WTC11 (cell line): Measurements from ENCODE around the gene RPTOR. TPM values are rescaled to one million over a fixed set of nuclear protein-coding genes. Genes with fewer than 3 reads are reported as not detected.

Experiments
- ATAC-seq: fragments of 200-7000 bp; cut with Tn5 transposase; 2 replicates; pipeline ENCODE4 v1.10.0; 2021; ENCODE audit warnings: mild to moderate bottlenecking, moderate library complexity
- CTCF ChIA-PET: fragments of 300-600 bp; sonication (Branson Sonifier 250); formaldehyde crosslinking; loops from one replicate; lab custom pipeline; 2021; ENCODE audit warnings: antibody characterized with exemption; lab: Charles Lee
- POLR2A ChIA-PET: fragments of 350-600 bp; sonication (Branson Sonifier 250); formaldehyde crosslinking; loops from one replicate; lab custom pipeline; 2021; ENCODE audit warnings: antibody characterized with exemption; lab: Charles Lee
- DNase-seq: peaks from one replicate; pipeline ENCODE4 v3.0.0; 2021; ENCODE audit warnings: low spot score
- H3K27ac Mint-ChIP-seq: 2 replicates; pipeline ENCODE4 v1.8.0; 2021; ENCODE audit warnings: mixed read lengths
- H3K27me3 Mint-ChIP-seq: 2 replicates; pipeline ENCODE4 v1.8.0; 2021; ENCODE audit warnings: low read depth, mild to moderate bottlenecking, moderate library complexity, mixed read lengths
- H3K36me3 Mint-ChIP-seq: 2 replicates; pipeline ENCODE4 v1.8.0; 2021; ENCODE audit warnings: mixed read lengths
- H3K4me1 Mint-ChIP-seq: 2 replicates; pipeline ENCODE4 v1.8.0; 2022; ENCODE audit warnings: mixed read lengths
- H3K4me3 Mint-ChIP-seq: 2 replicates; pipeline ENCODE4 v1.8.0; 2021; ENCODE audit warnings: mild to moderate bottlenecking, moderate library complexity, mixed read lengths
- H3K9me3 Mint-ChIP-seq: 2 replicates; pipeline ENCODE4 v1.8.0; 2021; ENCODE audit warnings: mixed read lengths
- E2F1 ChIP-seq: sonication (generic); formaldehyde crosslinking; IDR thresholded peaks from 2 replicates; pipeline ENCODE4 v1.8.0; 2022; ENCODE audit warnings: mild to moderate bottlenecking, missing genetic modification reagents
- FOXJ3 ChIP-seq: sonication (generic); formaldehyde crosslinking; IDR thresholded peaks from 2 replicates; pipeline ENCODE4 v1.9.0; 2021; ENCODE audit warnings: missing genetic modification reagents, mild to moderate bottlenecking, borderline replicate concordance
- HMGXB4 ChIP-seq: sonication (generic); formaldehyde crosslinking; IDR thresholded peaks from 2 replicates; pipeline ENCODE4 v1.8.1; 2023; ENCODE audit warnings: mild to moderate bottlenecking, moderate library complexity, missing genetic modification reagents
- IRF2 ChIP-seq: sonication (generic); formaldehyde crosslinking; IDR thresholded peaks from 2 replicates; pipeline ENCODE4 v1.8.0; 2022; ENCODE audit warnings: low read depth, missing genetic modification reagents, borderline replicate concordance
- SMAD4 ChIP-seq: sonication (generic); formaldehyde crosslinking; IDR thresholded peaks from 2 replicates; pipeline ENCODE4 v1.8.0; 2022; ENCODE audit warnings: mild to moderate bottlenecking, missing genetic modification reagents
- ZNF396 ChIP-seq: fragments of 250-450 bp; sonication (Bioruptor Pico); IDR thresholded peaks from 2 replicates; pipeline ENCODE4 v1.8.0; 2021; ENCODE audit warnings: mild to moderate bottlenecking, moderate library complexity, borderline replicate concordance
- ZNF423 ChIP-seq: fragments of 250-450 bp; sonication (Bioruptor Pico); IDR thresholded peaks from 2 replicates; pipeline ENCODE4 v2.1.2; 2022; ENCODE audit warnings: mild to moderate bottlenecking, moderate library complexity
- ZNF425 ChIP-seq: fragments of 250-450 bp; sonication (Bioruptor Pico); conservative IDR thresholded peaks from 2 replicates; pipeline ENCODE4 v1.9.0; 2021; ENCODE audit warnings: mild to moderate bottlenecking
- ZSCAN18 ChIP-seq: fragments of 250-450 bp; sonication (Bioruptor Pico); IDR thresholded peaks from 2 replicates; pipeline ENCODE4 v2.1.2; 2022; ENCODE audit warnings: mild to moderate bottlenecking, moderate library complexity
- total RNA-seq: library from RNA; stranded (reverse); gene quantifications from 3 replicates; pipeline ENCODE4 v1.2.3, GENCODE V29; 2021
- TF ChIP-seq, protein P1 (sequence below): fragments of 250-450 bp; sonication (Bioruptor Pico); IDR thresholded peaks from 2 replicates; pipeline ENCODE4 v1.9.0; 2021; ENCODE audit warnings: moderate library complexity, mild to moderate bottlenecking, inconsistent platforms, borderline replicate concordance
- TF ChIP-seq, protein P2 (sequence below): fragments of 200-600 bp; IDR thresholded peaks from 2 replicates; pipeline ENCODE4 v1.8.0; 2022; ENCODE audit warnings: antibody characterized with exemption
- TF ChIP-seq, protein P3 (sequence below): fragments of 250-450 bp; sonication (Bioruptor Pico); IDR thresholded peaks from 2 replicates; pipeline ENCODE4 v1.9.0; 2021; ENCODE audit warnings: mild to moderate bottlenecking, borderline replicate concordance

RPTOR gene
- total RNA-seq, 1 experiment from 2014 or later, result 41.0 TPM

DNA sequence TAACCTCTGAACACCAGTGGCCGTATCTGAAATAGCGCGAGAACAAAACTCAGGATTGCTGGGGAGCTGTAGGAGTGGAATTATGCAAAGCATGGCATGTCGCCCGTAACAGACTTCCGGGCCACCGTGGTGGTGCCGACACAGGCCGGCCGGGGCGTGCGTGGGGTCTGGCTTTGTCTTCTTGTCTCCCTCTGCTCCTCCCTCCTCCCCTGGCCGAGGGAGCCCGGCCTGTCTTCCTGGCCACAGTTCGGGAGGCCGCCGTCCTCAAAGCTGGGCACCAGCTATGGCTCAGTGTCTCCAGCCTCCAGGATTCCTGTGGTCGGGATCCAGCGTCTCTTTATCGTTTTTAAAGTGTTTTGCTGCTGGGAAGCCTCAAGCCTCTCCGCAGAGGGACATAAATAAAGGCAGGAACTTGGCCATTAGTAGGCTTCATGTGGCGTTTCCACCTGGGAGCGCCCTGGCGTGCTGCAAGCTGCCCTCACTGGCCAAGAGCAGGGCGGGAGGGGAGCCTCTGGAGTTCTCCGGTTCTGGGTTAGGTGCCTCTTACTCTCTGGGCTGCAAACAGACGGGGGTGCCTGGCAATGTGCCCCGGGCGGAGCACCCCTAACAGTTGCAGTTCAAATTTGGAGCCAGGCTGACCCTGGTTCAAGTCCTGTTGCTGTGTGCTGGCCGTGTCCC lies 46.3 kb upstream of the RPTOR start (continued):
- no peak for TF ChIP-seq E2F1 (CRISPR knock-in tag)
- TF ChIP-seq ZSCAN18 (CRISPR knock-in tag), result no peak
- TF ChIP-seq ZNF425 (CRISPR knock-in tag), result no peak
- no peak for TF ChIP-seq HMGXB4 (CRISPR knock-in tag)
- no peak for TF ChIP-seq ZNF423 (CRISPR knock-in tag)
- no peak for TF ChIP-seq FOXJ3
- TF ChIP-seq, protein P1, sequence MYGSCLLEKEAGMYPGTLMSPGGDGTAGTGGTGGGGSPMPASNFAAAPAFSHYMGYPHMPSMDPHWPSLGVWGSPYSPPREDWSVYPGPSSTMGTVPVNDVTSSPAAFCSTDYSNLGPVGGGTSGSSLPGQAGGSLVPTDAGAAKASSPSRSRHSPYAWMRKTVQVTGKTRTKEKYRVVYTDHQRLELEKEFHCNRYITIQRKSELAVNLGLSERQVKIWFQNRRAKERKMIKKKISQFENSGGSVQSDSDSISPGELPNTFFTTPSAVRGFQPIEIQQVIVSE (CRISPR knock-in tag), result no peak

GRCh38 chr17:80498920-80499410 lies 45.7 kb upstream of the RPTOR start:
- POLR2A ChIA-PET, result no interaction called here
- no peak for ATAC-seq
- Mint-ChIP-seq H3K4me3 (no peak overlapping the region), H3K27ac (no peak overlapping the region), H3K9me3 (no peaks in the 10 kb centered on the region), H3K36me3 (no peaks in the 10 kb centered on the region), H3K4me1 (peaks cover 4% of the 10 kb centered on the region), H3K27me3 (no peaks in the 10 kb centered on the region)
- TF ChIP-seq IRF2 (CRISPR knock-in tag) (no peak), ZNF396 (CRISPR knock-in tag) (no peak), SMAD4 (CRISPR knock-in tag) (no peak)
- TF ChIP-seq, protein P2, sequence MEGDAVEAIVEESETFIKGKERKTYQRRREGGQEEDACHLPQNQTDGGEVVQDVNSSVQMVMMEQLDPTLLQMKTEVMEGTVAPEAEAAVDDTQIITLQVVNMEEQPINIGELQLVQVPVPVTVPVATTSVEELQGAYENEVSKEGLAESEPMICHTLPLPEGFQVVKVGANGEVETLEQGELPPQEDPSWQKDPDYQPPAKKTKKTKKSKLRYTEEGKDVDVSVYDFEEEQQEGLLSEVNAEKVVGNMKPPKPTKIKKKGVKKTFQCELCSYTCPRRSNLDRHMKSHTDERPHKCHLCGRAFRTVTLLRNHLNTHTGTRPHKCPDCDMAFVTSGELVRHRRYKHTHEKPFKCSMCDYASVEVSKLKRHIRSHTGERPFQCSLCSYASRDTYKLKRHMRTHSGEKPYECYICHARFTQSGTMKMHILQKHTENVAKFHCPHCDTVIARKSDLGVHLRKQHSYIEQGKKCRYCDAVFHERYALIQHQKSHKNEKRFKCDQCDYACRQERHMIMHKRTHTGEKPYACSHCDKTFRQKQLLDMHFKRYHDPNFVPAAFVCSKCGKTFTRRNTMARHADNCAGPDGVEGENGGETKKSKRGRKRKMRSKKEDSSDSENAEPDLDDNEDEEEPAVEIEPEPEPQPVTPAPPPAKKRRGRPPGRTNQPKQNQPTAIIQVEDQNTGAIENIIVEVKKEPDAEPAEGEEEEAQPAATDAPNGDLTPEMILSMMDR, result no peak
- TF ChIP-seq, protein P3, sequence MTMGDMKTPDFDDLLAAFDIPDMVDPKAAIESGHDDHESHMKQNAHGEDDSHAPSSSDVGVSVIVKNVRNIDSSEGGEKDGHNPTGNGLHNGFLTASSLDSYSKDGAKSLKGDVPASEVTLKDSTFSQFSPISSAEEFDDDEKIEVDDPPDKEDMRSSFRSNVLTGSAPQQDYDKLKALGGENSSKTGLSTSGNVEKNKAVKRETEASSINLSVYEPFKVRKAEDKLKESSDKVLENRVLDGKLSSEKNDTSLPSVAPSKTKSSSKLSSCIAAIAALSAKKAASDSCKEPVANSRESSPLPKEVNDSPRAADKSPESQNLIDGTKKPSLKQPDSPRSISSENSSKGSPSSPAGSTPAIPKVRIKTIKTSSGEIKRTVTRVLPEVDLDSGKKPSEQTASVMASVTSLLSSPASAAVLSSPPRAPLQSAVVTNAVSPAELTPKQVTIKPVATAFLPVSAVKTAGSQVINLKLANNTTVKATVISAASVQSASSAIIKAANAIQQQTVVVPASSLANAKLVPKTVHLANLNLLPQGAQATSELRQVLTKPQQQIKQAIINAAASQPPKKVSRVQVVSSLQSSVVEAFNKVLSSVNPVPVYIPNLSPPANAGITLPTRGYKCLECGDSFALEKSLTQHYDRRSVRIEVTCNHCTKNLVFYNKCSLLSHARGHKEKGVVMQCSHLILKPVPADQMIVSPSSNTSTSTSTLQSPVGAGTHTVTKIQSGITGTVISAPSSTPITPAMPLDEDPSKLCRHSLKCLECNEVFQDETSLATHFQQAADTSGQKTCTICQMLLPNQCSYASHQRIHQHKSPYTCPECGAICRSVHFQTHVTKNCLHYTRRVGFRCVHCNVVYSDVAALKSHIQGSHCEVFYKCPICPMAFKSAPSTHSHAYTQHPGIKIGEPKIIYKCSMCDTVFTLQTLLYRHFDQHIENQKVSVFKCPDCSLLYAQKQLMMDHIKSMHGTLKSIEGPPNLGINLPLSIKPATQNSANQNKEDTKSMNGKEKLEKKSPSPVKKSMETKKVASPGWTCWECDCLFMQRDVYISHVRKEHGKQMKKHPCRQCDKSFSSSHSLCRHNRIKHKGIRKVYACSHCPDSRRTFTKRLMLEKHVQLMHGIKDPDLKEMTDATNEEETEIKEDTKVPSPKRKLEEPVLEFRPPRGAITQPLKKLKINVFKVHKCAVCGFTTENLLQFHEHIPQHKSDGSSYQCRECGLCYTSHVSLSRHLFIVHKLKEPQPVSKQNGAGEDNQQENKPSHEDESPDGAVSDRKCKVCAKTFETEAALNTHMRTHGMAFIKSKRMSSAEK, result no peak
- no peak for DNase-seq
- CTCF ChIA-PET, result interaction anchor here (0.6 to 1.4 kb wide), 6 partner anchors 13 to 83 kb away, joined by 3 to 7 read pairs (median 4); no protein-coding TSS in a partner anchor
